Measurements from ENCODE around the gene SLC26A6.

GRCh38 chr3:48655606-48656005 lies 20.3 kb upstream of the SLC26A6 start:
- no peak for TF ChIP-seq CTCF (IDR thresholded peaks at IDR 0.05)
- no peak for TF ChIP-seq POLR2A (IDR thresholded peaks at IDR 0.05)
- no peak for TF ChIP-seq POLR2AphosphoS5 (IDR thresholded peaks at IDR 0.05)
